BLaER1 treated with 17β-estradiol and CSF1 and Interleukin-3, amounts not matched to agents 10 nM and 100 nM (cell line): ENCODE data around the gene ITGB5.

ENCODE experiments used
- H3K27ac ChIP-seq, 11 experiments: shearing (Covaris generic); formaldehyde crosslinking; 2 replicates each; pipeline ENCODE4 v1.8.1; 2022
- H3K27me3 ChIP-seq, 11 experiments: shearing (Covaris generic); formaldehyde crosslinking; 2 replicates each; pipeline ENCODE4 v1.8.1; 2022
- H3K36me3 ChIP-seq, 11 experiments: shearing (Covaris generic); formaldehyde crosslinking; 2 replicates each; pipeline ENCODE4 v1.8.1; 2022
- H3K4me1 ChIP-seq, 10 experiments: shearing (Covaris generic); formaldehyde crosslinking; 2 replicates each; pipeline ENCODE4 v1.8.1; 2022
- H3K4me2 ChIP-seq, 11 experiments: shearing (Covaris generic); formaldehyde crosslinking; 2 replicates each; pipeline ENCODE4 v1.8.1; 2022
- H3K4me3 ChIP-seq, 10 experiments: shearing (Covaris generic); formaldehyde crosslinking; 2 replicates each; pipeline ENCODE4 v1.8.1; 2022
- H3K9ac ChIP-seq, 11 experiments: shearing (Covaris generic); formaldehyde crosslinking; 2 replicates each; pipeline ENCODE4 v1.8.1; 2022
- H3K9me3 ChIP-seq, 11 experiments: shearing (Covaris generic); formaldehyde crosslinking; replicated peaks in 1 of 11; 2 replicates each; pipeline ENCODE4 v1.8.1; 2022
- H4K20me1 ChIP-seq, 11 experiments: shearing (Covaris generic); formaldehyde crosslinking; 2 replicates each; pipeline ENCODE4 v1.8.1; 2022
- Cebpa-rat ChIP-seq, 11 experiments: shearing (Covaris generic); IDR thresholded peaks; 2 replicates each; pipeline ENCODE4 v1.8.1; 2022

ITGB5 gene, protein sequence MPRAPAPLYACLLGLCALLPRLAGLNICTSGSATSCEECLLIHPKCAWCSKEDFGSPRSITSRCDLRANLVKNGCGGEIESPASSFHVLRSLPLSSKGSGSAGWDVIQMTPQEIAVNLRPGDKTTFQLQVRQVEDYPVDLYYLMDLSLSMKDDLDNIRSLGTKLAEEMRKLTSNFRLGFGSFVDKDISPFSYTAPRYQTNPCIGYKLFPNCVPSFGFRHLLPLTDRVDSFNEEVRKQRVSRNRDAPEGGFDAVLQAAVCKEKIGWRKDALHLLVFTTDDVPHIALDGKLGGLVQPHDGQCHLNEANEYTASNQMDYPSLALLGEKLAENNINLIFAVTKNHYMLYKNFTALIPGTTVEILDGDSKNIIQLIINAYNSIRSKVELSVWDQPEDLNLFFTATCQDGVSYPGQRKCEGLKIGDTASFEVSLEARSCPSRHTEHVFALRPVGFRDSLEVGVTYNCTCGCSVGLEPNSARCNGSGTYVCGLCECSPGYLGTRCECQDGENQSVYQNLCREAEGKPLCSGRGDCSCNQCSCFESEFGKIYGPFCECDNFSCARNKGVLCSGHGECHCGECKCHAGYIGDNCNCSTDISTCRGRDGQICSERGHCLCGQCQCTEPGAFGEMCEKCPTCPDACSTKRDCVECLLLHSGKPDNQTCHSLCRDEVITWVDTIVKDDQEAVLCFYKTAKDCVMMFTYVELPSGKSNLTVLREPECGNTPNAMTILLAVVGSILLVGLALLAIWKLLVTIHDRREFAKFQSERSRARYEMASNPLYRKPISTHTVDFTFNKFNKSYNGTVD

DNA sequence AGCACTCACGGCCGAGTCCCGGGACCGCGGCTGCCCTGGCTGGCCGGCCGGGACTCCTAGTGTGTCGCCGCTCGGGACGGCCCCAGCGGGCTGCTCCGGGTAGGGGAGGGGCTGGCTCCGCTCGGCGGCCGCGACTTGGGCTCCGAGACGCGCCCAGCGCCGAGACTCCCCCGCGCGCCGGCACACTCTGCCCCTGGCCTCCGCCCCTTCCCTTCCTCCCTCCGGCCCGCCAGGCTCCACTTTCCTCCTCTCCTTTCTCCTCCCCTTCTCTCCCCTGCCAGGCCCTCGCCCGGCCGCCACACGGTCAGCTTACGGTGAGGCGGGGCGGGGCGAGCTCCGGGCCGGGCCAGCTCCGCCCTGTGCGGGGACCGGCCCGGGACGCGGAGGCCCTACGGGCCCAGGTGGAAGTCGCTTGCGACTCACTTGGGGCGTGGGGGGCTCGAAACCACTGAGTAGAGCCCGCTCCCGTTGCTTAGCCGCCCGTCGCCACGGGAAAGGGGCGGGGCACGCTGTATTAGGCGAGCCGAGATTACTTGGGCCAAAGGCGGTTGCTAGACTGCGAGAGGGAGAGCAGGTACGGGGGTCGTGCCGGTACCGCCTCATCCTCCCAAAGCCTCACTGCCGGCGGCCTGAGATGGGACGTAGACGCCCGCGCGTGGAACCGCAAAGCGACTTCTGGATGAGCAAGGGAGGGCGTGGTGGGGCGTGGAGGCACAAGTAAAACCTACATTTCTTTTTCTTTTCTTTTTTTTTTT is at the start of gene ITGB5:
TSS of gene ITGB5 (minus strand) at position 189 of the 755 bp plus-strand sequence. CDS start 365 bp downstream, outside the sequence.
- Histone ChIP-seq H3K27me3 (peaks cover 44 to 81% (median 76%) of the 10 kb centered on the region in 11 experiments), H3K9ac (peak within 1 kb of the TSS; percentile 57 to 83 (median 74)), H3K27ac (peak within 1 kb of the TSS in 8 of 11 experiments; percentile 10 to 73 (median 62); a peak in 12 of 22 replicates), H3K4me2 (peak within 1 kb of the TSS; percentile 83 to 100 (median 98)), H3K4me3 (peak within 1 kb of the TSS; percentile 68 to 82 (median 76)), H3K9me3 (no peaks in the 10 kb centered on the region), H4K20me1 (peaks cover 0 to 22% (median 0%) of the 10 kb centered on the region in 11 experiments; a peak in 11 of 22 replicates), H3K36me3 (no peaks in the 10 kb centered on the region), H3K4me1 (peaks cover 12 to 50% (median 23%) of the 10 kb centered on the region in 10 experiments; a peak in 19 of 20 replicates)
- TF ChIP-seq Cebpa-rat (IDR thresholded peaks at IDR 0.05): no peak

DNA sequence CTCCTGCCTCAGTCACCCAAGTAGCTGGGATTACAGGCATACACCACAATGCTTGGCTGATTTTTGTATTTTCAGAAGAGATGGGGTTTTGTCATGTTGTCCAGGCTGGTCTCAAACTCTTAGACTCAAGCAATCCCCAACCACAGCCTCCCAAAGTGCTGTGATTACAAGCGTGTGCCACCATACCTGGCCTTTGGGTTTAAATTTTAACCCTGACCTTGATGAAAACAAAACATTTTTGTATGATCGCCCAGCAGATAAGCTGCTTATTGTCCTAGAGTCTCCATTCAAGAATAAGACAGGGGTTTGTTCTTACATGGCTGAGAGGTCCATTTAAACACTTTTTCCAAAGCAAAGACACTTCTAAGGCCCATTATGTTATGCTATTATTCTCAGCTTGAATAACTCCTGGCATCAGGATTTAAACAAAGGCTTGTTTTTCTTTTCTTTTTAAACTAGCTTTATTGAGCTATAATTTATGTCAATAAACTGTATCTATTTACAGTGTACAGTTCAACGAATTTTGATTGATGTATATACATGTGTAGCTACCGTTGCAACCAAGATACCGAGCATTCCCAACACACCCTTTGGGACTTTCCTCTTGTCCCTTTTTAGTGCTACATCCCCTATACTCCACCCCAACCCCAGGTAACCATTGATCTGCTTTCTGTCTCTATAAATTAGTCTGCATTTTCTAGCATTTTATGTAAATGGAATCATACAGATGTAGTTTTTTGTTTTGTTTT is 48.8 kb upstream of the ITGB5 start:
- Histone ChIP-seq H3K27ac (no peak overlapping the region), H3K36me3 (no peaks in the 10 kb centered on the region), H3K27me3 (no peaks in the 10 kb centered on the region), H3K4me2 (no peak overlapping the region), H3K4me1 (peaks cover 0 to 19% (median 0%) of the 10 kb centered on the region in 10 experiments; a peak in 5 of 20 replicates), H3K4me3 (no peak overlapping the region), H4K20me1 (no peaks in the 10 kb centered on the region), H3K9me3 (no peaks in the 10 kb centered on the region), H3K9ac (no peak overlapping the region)
- TF ChIP-seq Cebpa-rat (IDR thresholded peaks at IDR 0.05): no peak

DNA sequence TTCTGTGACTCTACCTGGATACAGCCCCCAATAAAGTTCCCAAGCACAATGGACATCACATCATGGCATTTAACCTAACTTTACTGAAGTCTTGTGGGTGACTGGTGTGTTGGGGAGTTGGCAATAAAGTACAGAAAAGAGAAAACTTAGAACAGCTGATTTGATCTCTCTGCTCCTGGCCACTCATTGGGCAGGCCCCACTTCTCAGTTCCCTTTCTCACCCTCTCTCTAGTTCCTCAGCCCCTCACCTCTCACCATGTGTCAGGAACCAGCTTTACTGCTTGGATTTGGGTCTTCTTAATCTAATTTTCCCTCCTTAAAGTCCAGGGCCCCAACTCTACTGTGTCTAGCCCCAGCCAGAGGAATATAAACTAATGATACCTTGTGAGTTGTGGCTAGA is 48.1 kb upstream of the ITGB5 start:
- Histone ChIP-seq H3K4me2 (peak overlapping the region in 1 of 11 experiments; percentile 27; a peak in 1 of 22 replicates), H3K9ac (no peak overlapping the region), H3K4me3 (no peak overlapping the region), H3K27ac (no peak overlapping the region), H3K27me3 (no peaks in the 10 kb centered on the region), H3K36me3 (no peaks in the 10 kb centered on the region), H4K20me1 (no peaks in the 10 kb centered on the region), H3K9me3 (no peaks in the 10 kb centered on the region), H3K4me1 (peaks cover 0 to 19% (median 0%) of the 10 kb centered on the region in 10 experiments; a peak in 5 of 20 replicates)
- no peak for TF ChIP-seq Cebpa-rat (IDR thresholded peaks at IDR 0.05)

DNA sequence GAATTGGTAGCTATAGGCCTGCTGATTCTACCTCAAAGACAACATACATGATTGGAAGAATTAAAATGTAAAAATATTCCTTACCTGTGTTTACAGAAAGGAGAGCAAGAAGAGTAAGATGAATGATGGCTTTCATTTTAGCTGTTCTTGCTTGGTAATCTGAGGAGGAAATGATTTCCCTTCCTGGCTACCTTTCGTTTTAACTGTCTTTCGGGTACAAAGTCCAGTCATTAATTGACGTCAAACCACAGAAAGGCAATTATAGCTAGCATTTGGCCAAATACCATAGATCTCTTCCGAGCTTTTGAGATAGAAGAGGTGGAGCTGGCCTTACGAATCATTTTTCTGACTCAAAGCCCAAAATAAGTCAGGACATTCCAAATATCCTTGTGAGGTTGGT is 47.4 kb upstream of the ITGB5 start, which contains the start of gene MUC13:
TSS of gene MUC13 (minus strand) at position 175 of the 400 bp plus-strand sequence. CDS start at position 136, 39 bp downstream.
- Histone ChIP-seq H3K9ac (no peak within 1 kb of the TSS), H3K27me3 (no peaks in the 10 kb centered on the region), H3K4me2 (peak within 1 kb of the TSS in 1 of 11 experiments; percentile 27; a peak in 1 of 22 replicates), H4K20me1 (no peaks in the 10 kb centered on the region), H3K9me3 (no peaks in the 10 kb centered on the region), H3K36me3 (no peaks in the 10 kb centered on the region), H3K4me1 (peaks cover 0 to 19% (median 0%) of the 10 kb centered on the region in 10 experiments; a peak in 5 of 20 replicates), H3K4me3 (no peak within 1 kb of the TSS), H3K27ac (no peak within 1 kb of the TSS)
- TF ChIP-seq Cebpa-rat (IDR thresholded peaks at IDR 0.05): no peak

DNA sequence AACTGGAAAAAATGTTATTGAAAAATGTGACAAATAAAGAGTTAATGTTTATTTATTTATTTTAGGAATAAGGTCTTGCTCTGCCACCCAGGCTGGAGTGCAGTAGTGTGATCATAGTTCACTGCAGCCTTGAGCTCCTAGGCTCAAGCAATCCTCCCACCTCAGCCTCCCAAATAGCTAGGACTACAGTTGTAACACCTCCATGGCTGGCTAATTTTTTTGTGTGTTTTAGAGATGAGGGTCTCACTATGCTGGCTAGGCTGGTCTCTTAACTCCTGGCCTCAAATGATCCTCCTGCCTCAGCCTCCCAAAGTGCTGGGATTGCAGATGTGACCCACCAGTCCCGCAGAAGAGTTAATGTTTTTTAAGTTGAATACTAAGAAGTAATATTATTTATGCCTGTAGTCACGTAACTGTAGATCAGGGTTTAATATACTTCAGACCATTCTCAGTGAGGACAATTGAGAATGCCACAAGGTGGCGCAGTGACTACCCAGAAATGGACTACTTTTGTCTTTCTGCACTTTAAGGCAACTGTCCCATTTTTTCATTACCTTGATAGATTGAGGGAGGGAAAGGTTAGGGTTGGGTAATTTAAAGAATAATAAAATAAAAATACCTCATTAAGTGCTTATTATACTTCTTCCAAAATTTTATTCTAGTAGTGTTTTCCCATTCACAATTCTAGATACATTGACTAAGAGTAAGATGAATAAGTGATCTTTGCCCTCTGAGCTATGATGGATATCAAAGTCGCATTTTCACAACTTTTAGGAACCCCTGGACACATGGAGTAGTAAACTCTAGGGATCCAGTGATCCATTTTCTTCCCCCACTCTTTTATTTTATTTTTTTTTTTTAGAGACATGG is 41.4 kb upstream of the ITGB5 start:
- no peak for TF ChIP-seq Cebpa-rat (IDR thresholded peaks at IDR 0.05)
- Histone ChIP-seq H3K27ac (no peak overlapping the region), H3K36me3 (no peaks in the 10 kb centered on the region), H3K4me3 (no peak overlapping the region), H3K4me1 (peaks cover 0 to 35% (median 3%) of the 10 kb centered on the region in 10 experiments; a peak in 7 of 20 replicates), H3K9ac (no peak overlapping the region), H3K27me3 (no peaks in the 10 kb centered on the region), H3K4me2 (0 out of 22 replicates have a peak overlapping the region, but pooled peaks of 1 of the 11 experiments have one; percentile 33), H4K20me1 (no peaks in the 10 kb centered on the region), H3K9me3 (no peaks in the 10 kb centered on the region)

DNA sequence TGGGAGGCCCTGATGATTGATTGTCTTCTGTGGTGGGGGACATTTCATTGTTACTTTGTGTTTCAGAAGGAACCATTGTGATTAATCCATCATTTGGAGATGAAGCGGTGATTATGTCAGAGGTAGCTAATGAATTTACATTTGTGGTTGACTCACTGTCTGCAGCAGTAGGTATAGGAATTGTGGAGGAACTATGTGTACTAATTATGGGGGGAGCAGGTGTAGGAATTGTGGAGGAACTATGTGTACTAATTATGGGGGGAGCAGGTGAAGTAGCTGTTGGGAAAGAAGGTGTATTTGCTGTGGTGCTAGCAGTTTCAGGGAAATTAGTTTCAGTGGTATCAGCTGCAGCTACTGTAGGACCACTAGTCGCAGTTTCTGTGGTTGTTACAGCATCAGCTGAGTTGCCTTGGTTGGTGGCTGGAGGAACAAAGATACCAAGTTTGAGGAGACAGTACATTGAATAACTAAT is 40.4 kb upstream of the ITGB5 start:
- Histone ChIP-seq H3K4me2 (peak overlapping the region in 2 of 11 experiments; percentile 47 to 58; a peak in 1 of 22 replicates), H4K20me1 (no peaks in the 10 kb centered on the region)
- no peak for TF ChIP-seq Cebpa-rat (IDR thresholded peaks at IDR 0.05)

DNA sequence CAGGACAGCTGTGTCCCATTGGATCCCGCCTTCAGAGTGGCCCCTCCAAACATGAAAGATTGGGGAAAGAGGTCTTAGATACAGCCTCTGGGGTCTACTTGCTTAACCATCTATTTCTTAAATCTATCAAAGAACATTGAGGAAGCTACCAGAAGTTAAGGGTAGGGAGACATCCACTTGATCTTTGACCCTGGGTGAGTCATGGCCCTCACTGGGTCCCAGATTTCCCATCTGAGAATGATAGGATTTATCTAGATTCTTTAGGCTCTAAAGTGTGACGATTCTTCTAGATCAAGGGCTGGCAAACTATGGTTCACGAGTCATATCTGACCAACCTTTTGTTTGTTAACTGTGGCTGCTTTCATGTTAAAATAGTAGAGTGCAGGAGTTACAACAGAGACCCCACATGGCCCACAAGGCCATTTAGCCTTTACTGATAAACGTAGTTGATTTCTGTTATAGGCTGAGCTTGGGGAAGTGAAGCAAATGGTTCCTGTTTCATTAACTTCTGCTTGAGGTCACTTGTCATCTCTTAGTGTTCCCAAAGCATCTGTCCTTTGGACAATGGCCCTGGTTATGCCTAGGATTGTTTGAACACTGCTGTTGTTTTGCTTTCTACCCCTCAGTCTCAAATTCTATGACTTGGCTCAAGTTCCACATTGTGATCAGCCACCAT is 39.4 kb upstream of the ITGB5 start:
- TF ChIP-seq Cebpa-rat (IDR thresholded peaks at IDR 0.05): no peak
- Histone ChIP-seq H3K4me1 (peaks cover 0 to 25% (median 2%) of the 10 kb centered on the region in 10 experiments; a peak in 7 of 20 replicates), H3K27ac (peak overlapping the region in 3 of 11 experiments; percentile 12 to 27 (median 13); a peak in 2 of 22 replicates), H3K27me3 (no peaks in the 10 kb centered on the region), H3K4me2 (peak overlapping the region in 4 of 11 experiments; percentile 25 to 58 (median 46); a peak in 7 of 22 replicates), H3K36me3 (no peaks in the 10 kb centered on the region), H3K9ac (no peak overlapping the region), H3K4me3 (no peak overlapping the region), H4K20me1 (no peaks in the 10 kb centered on the region), H3K9me3 (no peaks in the 10 kb centered on the region)

More for the DNA sequence above, 40.4 kb upstream of the ITGB5 start:
- H3K27ac ChIP-seq: no peak overlapping the region
- H3K36me3 ChIP-seq: no peaks in the 10 kb centered on the region
- H3K9me3 ChIP-seq: no peaks in the 10 kb centered on the region
- no peak overlapping the region for H3K9ac ChIP-seq
- peaks cover 0 to 32% (median 3%) of the 10 kb centered on the region in 10 experiments; a peak in 7 of 20 replicates for H3K4me1 ChIP-seq
- no peak overlapping the region for H3K4me3 ChIP-seq
- H3K27me3 ChIP-seq: no peaks in the 10 kb centered on the region
